Measurements from ENCODE around the gene VAMP2. TPM values are rescaled to one million over a fixed set of nuclear protein-coding genes. Genes with fewer than 3 reads are reported as not detected.
A peak's percentile ranks its signal among the peaks of the same experiment; 100 is the strongest.

VAMP2 gene
- total RNA-seq, 2 experiments from 2014 or later, result 30.0 to 33.7 TPM

DNA sequence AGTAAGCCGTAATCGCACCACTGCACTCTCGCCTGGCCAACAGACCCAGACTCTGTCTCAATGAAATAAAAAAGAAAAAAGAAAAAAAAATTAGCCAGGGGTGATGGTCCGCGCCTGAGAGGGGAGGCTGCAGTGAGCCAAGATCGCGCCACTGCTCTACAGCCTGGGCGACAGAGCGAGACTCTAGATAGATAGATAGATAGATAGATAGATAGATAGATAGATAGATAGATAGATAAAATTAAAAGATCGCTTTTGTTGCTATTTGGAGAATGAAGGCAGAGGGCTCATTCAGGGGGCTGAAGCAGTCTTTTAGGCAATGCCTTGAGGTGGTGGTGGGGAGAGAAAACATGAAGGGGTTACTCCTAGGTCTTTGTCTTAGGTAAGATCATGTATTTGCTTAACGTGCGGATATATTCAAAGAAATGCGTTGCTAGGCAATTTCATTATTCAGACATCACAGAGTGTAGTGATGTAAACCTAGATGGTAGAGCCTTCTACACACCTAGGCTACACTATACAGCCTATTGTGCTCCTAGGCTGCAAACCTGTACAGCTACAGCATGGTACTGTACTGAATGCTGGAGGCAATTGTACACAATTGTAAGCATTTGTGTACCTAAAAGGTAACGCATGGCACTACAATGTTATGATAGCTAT is 34.5 kb downstream of the VAMP2 start:
- ATAC-seq, result no peak
- TF ChIP-seq, protein P1, sequence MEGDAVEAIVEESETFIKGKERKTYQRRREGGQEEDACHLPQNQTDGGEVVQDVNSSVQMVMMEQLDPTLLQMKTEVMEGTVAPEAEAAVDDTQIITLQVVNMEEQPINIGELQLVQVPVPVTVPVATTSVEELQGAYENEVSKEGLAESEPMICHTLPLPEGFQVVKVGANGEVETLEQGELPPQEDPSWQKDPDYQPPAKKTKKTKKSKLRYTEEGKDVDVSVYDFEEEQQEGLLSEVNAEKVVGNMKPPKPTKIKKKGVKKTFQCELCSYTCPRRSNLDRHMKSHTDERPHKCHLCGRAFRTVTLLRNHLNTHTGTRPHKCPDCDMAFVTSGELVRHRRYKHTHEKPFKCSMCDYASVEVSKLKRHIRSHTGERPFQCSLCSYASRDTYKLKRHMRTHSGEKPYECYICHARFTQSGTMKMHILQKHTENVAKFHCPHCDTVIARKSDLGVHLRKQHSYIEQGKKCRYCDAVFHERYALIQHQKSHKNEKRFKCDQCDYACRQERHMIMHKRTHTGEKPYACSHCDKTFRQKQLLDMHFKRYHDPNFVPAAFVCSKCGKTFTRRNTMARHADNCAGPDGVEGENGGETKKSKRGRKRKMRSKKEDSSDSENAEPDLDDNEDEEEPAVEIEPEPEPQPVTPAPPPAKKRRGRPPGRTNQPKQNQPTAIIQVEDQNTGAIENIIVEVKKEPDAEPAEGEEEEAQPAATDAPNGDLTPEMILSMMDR (IDR thresholded peaks at IDR 0.05), result no peak
- Mint-ChIP-seq H3K4me1 (ENCODE audit: low read depth) (peaks cover 37% of the 10 kb centered on the region), H3K27me3 (peaks cover 20% of the 10 kb centered on the region), H3K36me3 (ENCODE audit: low read depth) (peaks cover 3% of the 10 kb centered on the region), H3K4me3 (no peak overlapping the region), H3K27ac (no peak overlapping the region), H3K9me3 (no peaks in the 10 kb centered on the region)
- POLR2A ChIA-PET, result interaction anchor here (0.6 to 3.3 kb wide), 4 partner anchors 10 to 580 kb away, joined by 3 to 16 read pairs (median 4); no protein-coding TSS in a partner anchor
- intact Hi-C loops (cut with micrococcal nuclease), result loop anchor here (10.0 kb wide), 1 partner anchor 167 kb away; the partner anchor contains the start of gene SLC25A35
- DNase-seq, result no peak
- CTCF ChIA-PET, result interaction anchor here (1.6 to 2.4 kb wide), 3 partner anchors 10 to 30 kb away, joined by 3 to 11 read pairs (median 9); no protein-coding TSS in a partner anchor

DNA sequence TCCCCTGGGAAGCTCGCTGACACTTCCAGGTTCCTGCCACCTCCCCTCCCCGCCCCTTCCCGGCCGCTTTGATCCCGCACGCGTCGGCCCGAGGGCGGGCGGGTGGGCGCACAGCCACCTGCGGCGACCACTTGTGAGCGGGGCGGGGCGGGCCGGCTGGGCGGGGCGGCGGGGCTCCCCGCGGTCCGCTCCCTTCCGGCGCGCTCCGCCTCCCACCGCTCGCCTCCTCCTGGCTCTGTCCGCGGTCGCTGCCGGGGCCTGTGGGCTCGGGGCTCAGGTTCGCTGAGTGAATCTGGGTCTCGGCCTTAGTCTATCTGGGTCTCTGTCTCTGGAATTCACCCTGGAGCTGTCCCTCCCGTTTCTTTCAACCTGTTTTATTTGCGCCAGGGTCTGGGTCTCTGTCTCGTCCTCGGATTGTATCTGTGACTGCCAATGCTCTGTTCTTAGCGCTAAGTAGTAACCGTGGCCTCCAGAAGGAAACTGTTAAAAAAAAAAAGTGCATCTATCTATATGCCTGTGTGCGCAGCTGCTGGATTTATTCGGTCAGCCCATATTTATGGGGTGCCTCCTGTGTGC is 36.2 kb downstream of the VAMP2 start:
- ATAC-seq (peak; percentile 25), DNase-seq (peak; percentile 59)
- H3K4me1 Mint-ChIP-seq (ENCODE audit: low read depth), result peaks cover 41% of the 10 kb centered on the region
- H3K36me3 Mint-ChIP-seq (ENCODE audit: low read depth), result peaks cover 3% of the 10 kb centered on the region
- peak overlapping the region; percentile 97 for H3K4me3 Mint-ChIP-seq
- no peaks in the 10 kb centered on the region for H3K9me3 Mint-ChIP-seq
- peak overlapping the region; percentile 90 for H3K27ac Mint-ChIP-seq
- intact Hi-C loops (cut with micrococcal nuclease), result loop anchor here (10.0 kb wide), 1 partner anchor 168 kb away; the partner anchor contains the start of gene SLC25A35
- TF ChIP-seq, protein P1 (IDR thresholded peaks at IDR 0.05), result no peak
- ChIA-PET CTCF (interaction anchor here (0.6 to 2.4 kb wide), 9 partner anchors 8 to 173 kb away, joined by 3 to 11 read pairs (median 3); no protein-coding TSS in a partner anchor), POLR2A (interaction anchor here (0.6 to 3.3 kb wide), 10 partner anchors 12 to 95 kb away, joined by 3 to 24 read pairs (median 4); no protein-coding TSS in a partner anchor)
- H3K27me3 Mint-ChIP-seq, result peaks cover 28% of the 10 kb centered on the region

DNA sequence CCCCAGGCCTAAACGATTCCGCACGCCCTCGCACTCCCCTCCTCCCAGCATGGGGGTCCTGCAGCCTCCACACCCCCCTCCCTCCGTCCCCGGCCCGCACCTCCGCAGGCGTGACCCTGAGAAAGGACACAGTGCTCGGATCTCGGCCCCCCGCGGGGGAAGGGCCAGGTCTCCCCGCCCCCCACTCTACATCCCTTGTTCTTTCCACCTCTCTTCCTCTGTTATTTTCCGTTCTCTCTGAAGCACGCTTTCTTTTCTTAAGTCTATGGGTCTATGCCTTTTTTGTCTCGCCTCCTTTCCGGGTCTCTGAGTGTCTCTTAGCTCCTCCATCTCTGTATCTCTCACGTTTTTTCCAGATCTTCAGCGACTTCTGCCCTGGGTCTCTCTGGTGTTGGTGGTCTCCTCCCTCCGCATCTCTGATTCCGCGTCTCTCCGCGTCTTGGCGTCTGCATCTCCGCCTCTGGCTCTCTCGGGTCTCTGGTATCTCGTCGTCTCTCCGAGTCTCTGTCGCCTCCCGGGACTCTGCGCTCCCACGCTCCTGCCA is 36.7 kb downstream of the VAMP2 start:
- ATAC-seq (no peak), DNase-seq (peak; percentile 26)
- Mint-ChIP-seq H3K4me3 (peak overlapping the region; percentile 97), H3K36me3 (ENCODE audit: low read depth) (peaks cover 3% of the 10 kb centered on the region), H3K4me1 (ENCODE audit: low read depth) (peaks cover 42% of the 10 kb centered on the region), H3K27me3 (peaks cover 28% of the 10 kb centered on the region), H3K9me3 (no peaks in the 10 kb centered on the region), H3K27ac (peak overlapping the region; percentile 90)
- ChIA-PET CTCF (interaction anchor here (1.1 to 2.4 kb wide), 4 partner anchors 13 to 33 kb away, joined by 3 to 11 read pairs (median 6); no protein-coding TSS in a partner anchor), POLR2A (interaction anchor here (0.6 to 3.3 kb wide), 8 partner anchors 12 to 96 kb away, joined by 3 to 24 read pairs (median 5); no protein-coding TSS in a partner anchor)
- intact Hi-C loops (cut with micrococcal nuclease), result loop anchor here (2.0 to 10.0 kb wide), 2 partner anchors 27 to 169 kb away; partner anchors contain the start of genes PER1 and SLC25A35
- TF ChIP-seq, protein P1 (IDR thresholded peaks at IDR 0.05), result no peak

DNA sequence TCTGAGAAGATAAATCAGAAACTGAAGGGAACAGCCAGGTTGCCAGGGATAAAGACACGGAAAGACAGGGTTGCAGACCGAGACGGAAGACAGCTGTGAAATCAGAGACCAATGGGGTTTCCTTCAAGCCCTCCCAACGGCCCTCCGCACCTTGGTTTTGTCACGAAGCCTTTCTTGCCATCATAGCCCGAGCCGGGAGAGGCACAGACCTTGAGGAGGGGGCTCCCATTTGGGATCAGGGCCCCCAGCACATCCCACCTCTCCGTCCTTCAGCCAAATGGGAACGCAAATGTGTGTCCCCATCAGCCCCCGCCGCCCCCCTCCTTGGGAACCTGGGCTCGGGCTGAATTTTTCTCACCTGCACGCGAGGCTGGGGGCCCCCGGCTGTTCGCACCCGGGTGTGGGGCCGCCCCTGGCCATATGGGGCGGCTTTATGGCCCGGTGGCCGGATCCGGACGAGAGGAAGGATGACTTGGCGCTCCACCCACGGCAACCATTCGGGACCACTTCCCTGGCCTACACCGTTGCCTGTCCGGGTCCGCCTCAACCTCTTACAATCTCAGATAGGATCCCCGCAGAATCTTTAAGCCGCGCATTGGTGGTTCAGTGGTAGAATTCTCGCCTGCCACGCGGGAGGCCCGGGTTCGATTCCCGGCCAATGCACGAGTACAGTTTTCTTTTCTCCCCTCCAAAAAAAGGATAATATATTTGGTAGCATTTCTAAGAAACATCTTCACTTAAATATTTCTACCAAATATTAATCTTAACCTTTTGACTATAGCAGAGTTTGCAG is 37.4 kb downstream of the VAMP2 start:
- DNase-seq (peak; percentile 93), ATAC-seq (peak; percentile 28)
- ChIA-PET POLR2A (interaction anchor here (0.6 to 7.1 kb wide), 11 partner anchors 9 to 176 kb away, joined by 3 to 102 read pairs (median 8); partner anchors contain the start of gene VAMP2), CTCF (interaction anchor here (0.6 to 3.5 kb wide), 8 partner anchors 13 to 119 kb away, joined by 3 to 30 read pairs (median 4); no protein-coding TSS in a partner anchor)
- peak overlapping the region; percentile 97 for H3K4me3 Mint-ChIP-seq
- peak overlapping the region; percentile 90 for H3K27ac Mint-ChIP-seq
- H3K9me3 Mint-ChIP-seq, result no peaks in the 10 kb centered on the region
- H3K36me3 Mint-ChIP-seq (ENCODE audit: low read depth), result peaks cover 6% of the 10 kb centered on the region
- peaks cover 32% of the 10 kb centered on the region for H3K27me3 Mint-ChIP-seq
- peaks cover 45% of the 10 kb centered on the region for H3K4me1 Mint-ChIP-seq (ENCODE audit: low read depth)
- intact Hi-C loops (cut with micrococcal nuclease), result loop anchor here (2.0 to 10.0 kb wide), 2 partner anchors 27 to 169 kb away; partner anchors contain the start of genes PER1 and SLC25A35
- TF ChIP-seq, protein P1 (IDR thresholded peaks at IDR 0.05), result no peak

All from activated CD8-positive, alpha-beta T cell treated with anti-CD3 and anti-CD28 coated beads for 36 hours (primary cell).